IPS-18a (cell line): Measurements from ENCODE around the gene DPYSL4.

Source experiments
- H3K27ac ChIP-seq: one replicate; pipeline ENCODE4 v1.5.1; 2013; ENCODE audit warnings: low read length
- H3K27me3 ChIP-seq: one replicate; pipeline ENCODE4 v1.6.1; 2013; ENCODE audit warnings: mild to moderate bottlenecking, low read length; ENCODE audit not compliant: control insufficient read depth, insufficient read depth
- H3K36me3 ChIP-seq: one replicate; pipeline ENCODE4 v1.6.1; 2013; ENCODE audit warnings: low read depth, low read length; ENCODE audit not compliant: control insufficient read depth
- H3K4me1 ChIP-seq: one replicate; pipeline ENCODE4 v1.6.1; 2013; ENCODE audit warnings: low read depth, low read length; ENCODE audit not compliant: control insufficient read depth
- H3K4me3 ChIP-seq: one replicate; pipeline ENCODE4 v1.5.1; 2013; ENCODE audit warnings: low read length
- H3K9ac ChIP-seq: one replicate; pipeline ENCODE4 v1.6.1; 2013; ENCODE audit warnings: mild to moderate bottlenecking, low read length, moderate library complexity
- H3K9me3 ChIP-seq: one replicate; pipeline ENCODE4 v1.6.1; 2013; ENCODE audit warnings: low read depth, low read length; ENCODE audit not compliant: control insufficient read depth

Gene DPYSL4

DNA sequence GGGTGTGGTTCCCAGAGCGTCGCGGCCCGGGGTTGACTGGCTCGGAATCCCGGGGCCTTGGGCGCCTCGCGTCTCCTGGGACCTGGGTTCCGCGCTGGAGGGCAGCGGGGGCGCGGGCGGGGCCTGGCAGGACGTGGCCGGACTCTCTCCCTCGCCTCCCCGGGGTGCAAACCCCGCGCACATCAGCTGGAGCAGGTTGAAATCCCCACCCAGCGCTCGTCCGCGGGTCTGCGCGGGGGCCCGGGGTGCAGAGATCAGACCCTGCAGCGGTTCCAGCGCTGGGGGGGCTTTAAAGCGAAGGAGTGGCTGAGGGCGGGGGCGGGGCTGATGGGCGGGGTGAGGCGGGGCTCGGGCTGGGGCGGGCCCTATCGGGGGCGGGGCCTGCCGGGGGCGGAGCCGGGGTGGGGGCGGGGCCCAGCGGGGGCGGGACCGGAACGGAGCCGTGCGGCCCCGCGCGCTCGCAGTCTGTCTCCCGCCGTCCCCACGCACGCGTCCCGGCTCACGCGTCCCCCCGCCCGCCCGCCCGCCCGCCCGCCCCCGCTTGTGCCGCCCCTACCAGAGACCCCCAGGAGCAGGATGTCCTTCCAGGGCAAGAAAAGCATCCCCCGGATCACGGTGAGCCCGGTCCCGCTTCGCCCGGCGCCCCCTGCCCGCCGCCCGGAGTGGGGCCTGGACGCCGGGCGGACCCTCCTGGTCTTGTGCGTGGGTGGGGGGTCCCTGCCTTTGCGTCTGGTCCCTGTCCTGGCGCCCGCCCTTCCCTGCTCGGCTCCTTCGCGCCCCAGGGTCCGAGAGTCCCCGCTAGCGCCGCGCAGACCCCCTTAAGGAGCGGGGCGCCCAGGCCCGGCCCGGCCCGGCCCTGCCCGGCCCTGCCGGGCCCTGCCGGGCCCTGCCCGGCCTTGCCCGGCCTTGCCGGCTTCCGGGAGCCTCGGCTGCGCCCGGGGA is at the start of gene DPYSL4:
TSS of gene DPYSL4 (plus strand) at position 461 of the 942 bp plus-strand sequence. CDS start at position 577, 116 bp downstream.
- Histone ChIP-seq H3K9ac (peak within 1 kb of the TSS; percentile 50), H3K27me3 (peaks cover 64% of the 10 kb centered on the region), H3K36me3 (no peaks in the 10 kb centered on the region), H3K9me3 (no peaks in the 10 kb centered on the region), H3K4me3 (peak within 1 kb of the TSS; percentile 55), H3K27ac (no peak within 1 kb of the TSS), H3K4me1 (no peaks in the 10 kb centered on the region)

DNA sequence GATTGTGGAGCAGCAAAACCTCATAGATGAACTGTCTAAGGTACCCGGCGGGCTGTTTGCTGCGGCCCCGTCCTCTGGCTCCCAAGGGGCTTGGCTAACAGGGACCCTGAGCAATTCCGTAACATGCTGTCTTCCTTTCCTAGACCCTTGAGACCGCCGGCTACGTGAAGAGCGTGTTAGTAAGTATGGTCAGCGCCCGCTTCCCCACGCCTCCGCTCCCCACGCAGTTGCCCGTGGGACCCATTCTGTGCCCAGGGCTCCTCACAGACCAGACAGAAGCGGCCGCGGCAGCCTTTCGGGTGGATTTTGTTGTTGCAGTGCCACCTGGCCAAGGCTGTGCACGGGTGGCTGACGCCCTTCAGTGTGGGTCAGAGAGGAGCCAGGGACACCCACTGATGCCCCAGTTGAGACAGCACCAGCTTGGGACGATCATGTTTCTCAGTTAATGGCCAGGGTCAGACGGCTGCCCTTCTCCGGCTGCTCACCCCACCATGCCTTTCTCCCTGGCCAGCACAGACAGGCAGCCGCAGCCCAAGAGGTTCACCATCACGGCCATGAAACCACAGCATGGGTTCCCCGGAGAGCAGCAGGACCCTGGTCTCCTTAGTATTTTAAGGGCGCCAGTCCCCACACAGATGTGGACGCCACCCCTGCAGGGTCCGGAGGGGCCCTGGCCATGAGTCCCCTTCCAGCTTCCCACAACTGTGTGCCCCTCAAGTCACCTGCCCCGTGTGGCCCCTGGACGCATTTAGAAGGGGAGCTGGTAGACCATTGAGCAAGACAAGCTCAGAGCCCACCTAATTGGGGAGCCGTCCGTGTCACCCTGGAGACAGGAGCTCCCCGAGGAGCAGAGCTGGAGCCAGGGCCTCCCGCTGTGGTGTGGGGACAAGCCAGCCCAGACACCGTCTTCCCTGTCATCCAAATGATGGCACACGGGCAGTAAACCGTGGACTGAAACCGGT is 49.4 kb upstream of the DPYSL4 start:
- Histone ChIP-seq H3K4me1 (no peaks in the 10 kb centered on the region), H3K4me3 (no peak overlapping the region), H3K9ac (no peak overlapping the region), H3K27ac (no peak overlapping the region), H3K36me3 (no peaks in the 10 kb centered on the region), H3K9me3 (no peaks in the 10 kb centered on the region), H3K27me3 (no peaks in the 10 kb centered on the region)

DNA sequence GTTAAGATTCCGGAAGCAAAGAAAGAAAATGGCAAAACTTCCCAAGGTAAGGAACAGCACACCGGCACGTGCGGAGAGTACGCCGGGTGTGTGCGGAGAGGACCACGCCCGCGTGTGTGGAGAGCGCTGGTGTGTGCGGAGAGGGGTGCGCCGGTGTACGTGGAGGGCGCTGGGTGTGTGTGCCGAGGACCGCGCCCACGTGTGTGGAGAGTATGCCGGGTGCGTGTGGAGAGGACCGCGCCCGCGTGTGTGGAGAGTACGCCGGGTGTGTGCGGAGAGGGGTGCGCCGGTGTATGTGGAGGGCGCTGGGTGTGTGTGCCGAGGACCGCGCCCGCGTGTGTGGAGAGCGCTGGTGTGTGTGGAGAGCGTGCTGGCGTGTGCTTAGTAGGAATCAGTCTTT is 48.6 kb upstream of the DPYSL4 start:
- Histone ChIP-seq H3K36me3 (no peaks in the 10 kb centered on the region), H3K27ac (no peak overlapping the region), H3K9ac (no peak overlapping the region), H3K4me1 (no peaks in the 10 kb centered on the region), H3K4me3 (no peak overlapping the region), H3K27me3 (no peaks in the 10 kb centered on the region), H3K9me3 (no peaks in the 10 kb centered on the region)

DNA sequence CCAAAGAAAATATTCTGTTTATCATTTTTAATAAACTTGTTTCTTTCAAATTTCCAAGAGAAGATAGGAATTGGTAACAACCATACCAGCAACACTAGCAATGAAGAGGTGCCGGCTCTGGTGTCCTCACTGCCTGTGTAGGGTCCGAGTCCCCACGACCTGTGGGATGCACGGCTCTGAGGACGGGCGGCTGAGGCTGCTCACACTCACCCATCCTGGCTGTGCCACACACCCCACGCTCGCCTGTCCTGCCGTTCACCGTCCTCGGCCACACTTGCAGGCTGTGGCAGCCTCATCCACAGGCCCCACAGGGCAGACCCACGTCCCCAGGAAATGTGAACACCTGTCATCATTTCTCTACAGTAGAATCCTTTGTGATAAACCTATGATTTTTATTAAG is 48.2 kb upstream of the DPYSL4 start:
- Histone ChIP-seq H3K36me3 (no peaks in the 10 kb centered on the region), H3K27me3 (no peaks in the 10 kb centered on the region), H3K9ac (no peak overlapping the region), H3K4me3 (no peak overlapping the region), H3K4me1 (peaks cover 3% of the 10 kb centered on the region), H3K9me3 (no peaks in the 10 kb centered on the region), H3K27ac (no peak overlapping the region)

DNA sequence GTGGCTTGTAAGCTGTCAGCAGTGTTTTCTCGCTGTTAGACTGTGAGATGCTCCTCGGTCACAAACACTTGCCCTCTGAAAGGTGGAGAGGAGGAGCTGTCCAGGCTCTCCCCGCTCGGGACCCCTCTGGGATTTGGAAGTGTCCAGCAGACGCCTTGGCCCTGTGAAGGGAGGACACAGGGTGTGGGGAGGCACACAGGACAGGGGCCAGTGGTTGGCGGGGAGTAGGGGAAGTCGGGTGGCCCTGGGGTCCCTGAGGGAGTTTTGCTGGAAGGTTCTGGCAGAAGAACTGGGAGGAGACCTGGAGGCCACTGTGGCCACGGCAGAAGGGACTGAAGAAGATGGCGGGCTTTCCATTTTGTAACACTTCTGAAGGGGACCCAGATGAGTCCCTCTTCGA is 47.2 kb upstream of the DPYSL4 start:
- H3K9ac ChIP-seq = no peak overlapping the region
- no peaks in the 10 kb centered on the region for H3K9me3 ChIP-seq
- H3K4me1 ChIP-seq = peaks cover 5% of the 10 kb centered on the region
- no peak overlapping the region for H3K27ac ChIP-seq
- H3K4me3 ChIP-seq = no peak overlapping the region
- H3K27me3 ChIP-seq = no peaks in the 10 kb centered on the region
- H3K36me3 ChIP-seq = no peaks in the 10 kb centered on the region

DNA sequence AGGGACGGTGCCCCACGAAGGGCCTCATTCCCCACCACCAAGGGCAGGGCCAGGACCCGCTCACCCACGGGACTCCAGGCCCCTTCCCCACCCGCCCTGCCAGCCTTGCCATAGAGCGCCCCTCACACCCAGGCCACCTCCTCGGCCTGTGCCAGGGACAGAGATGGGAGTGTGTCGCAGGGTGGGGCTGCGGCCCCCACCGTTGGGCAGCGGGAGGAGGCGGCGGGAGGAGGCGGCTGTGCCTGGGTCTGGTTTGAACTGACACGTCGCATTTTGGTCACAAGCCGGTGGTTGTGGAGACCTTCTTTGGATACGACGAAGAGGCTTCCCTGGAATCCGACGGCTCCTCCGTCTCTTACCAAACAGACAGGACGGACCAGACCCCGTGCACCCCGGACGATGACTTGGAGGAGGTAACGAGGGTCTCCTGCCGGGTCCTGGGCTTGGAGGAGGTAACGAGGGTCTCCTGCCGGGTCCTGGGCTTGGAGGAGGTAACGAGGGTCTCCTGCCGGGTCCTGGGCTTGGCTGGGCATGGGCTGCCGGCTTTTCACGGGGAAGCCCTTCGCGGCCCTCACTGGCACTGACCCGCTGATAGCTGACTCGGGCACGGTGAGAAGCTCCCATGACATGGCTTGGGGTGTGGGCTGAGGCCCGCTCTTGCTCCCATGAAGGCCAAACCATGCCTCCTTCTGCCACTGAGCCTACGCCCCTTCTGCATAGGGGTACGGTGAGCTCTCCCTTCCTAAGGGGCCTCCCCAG is 46.4 kb upstream of the DPYSL4 start:
- H3K4me3 ChIP-seq = no peak overlapping the region
- H3K9me3 ChIP-seq = no peaks in the 10 kb centered on the region
- no peaks in the 10 kb centered on the region for H3K36me3 ChIP-seq
- no peak overlapping the region for H3K9ac ChIP-seq
- H3K4me1 ChIP-seq = peaks cover 5% of the 10 kb centered on the region
- H3K27me3 ChIP-seq = no peaks in the 10 kb centered on the region
- H3K27ac ChIP-seq = no peak overlapping the region

DNA sequence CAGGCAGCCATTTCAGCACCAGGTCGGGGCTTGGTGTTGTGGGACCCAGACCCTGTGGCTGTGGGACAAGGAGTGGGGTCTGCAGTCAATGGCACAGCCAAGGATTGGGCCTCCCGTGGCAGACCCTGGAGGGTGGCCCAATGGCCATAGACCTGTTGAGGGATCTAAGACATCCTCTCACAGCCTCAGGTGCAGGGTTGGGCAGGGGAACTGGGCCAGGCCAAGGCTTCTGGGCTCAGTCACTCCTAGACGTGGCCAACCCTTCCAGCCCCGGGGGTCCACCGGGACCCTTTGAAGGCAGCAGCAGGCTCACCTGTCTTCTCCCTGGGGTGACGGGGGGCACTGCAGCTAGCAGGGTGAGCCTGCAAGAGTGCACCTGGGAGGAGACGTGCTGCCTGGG is 45.7 kb upstream of the DPYSL4 start:
- no peaks in the 10 kb centered on the region for H3K36me3 ChIP-seq
- H3K27ac ChIP-seq = no peak overlapping the region
- H3K4me3 ChIP-seq = no peak overlapping the region
- no peaks in the 10 kb centered on the region for H3K9me3 ChIP-seq
- no peaks in the 10 kb centered on the region for H3K27me3 ChIP-seq
- H3K9ac ChIP-seq = no peak overlapping the region
- peaks cover 5% of the 10 kb centered on the region for H3K4me1 ChIP-seq

DNA sequence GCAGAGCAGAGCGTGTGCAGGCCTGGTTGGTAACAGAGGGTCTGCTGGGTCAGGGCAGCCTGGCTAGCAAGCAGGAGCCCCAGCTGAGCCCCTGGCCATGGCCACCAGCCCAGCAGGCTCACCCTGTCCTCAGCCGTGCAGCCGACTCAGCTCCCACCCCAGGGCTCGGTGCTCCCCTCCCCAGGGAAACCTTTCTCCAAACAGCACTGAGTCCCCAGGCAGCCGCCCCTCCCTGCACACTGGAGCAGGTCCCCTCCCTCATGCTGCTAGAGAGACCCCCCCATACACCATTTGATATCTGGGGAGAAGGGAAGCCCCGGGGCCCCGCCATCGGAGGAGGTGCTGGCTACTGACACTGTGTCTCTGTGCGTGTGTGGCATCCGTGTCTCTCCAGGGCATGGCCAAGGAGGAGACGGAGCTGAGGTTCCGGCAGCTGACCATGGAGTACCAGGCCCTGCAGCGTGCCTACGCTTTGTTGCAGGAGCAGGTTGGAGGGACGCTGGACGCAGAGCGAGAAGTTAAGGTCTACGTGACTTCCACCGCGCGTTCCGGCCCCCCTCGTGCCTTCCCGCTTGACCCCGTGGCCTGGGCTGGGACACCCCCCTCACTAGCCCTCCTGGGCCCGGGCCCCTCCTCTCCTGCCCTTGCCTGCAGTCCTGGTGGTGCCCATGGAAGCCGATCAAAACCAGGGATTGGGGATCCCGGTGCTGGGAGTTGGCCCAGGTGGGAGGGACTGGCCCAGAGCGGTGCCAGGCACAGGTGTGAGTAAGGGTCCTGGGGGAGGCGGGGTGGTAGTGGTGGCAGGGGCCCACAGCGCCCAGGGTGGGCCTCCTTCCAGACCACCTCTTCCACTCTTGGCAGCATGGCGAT is 45.0 kb upstream of the DPYSL4 start:
- no peaks in the 10 kb centered on the region for H3K9me3 ChIP-seq
- H3K4me3 ChIP-seq = no peak overlapping the region
- H3K4me1 ChIP-seq = peaks cover 5% of the 10 kb centered on the region
- H3K36me3 ChIP-seq = no peaks in the 10 kb centered on the region
- no peaks in the 10 kb centered on the region for H3K27me3 ChIP-seq
- H3K9ac ChIP-seq = no peak overlapping the region
- H3K27ac ChIP-seq = no peak overlapping the region

DNA sequence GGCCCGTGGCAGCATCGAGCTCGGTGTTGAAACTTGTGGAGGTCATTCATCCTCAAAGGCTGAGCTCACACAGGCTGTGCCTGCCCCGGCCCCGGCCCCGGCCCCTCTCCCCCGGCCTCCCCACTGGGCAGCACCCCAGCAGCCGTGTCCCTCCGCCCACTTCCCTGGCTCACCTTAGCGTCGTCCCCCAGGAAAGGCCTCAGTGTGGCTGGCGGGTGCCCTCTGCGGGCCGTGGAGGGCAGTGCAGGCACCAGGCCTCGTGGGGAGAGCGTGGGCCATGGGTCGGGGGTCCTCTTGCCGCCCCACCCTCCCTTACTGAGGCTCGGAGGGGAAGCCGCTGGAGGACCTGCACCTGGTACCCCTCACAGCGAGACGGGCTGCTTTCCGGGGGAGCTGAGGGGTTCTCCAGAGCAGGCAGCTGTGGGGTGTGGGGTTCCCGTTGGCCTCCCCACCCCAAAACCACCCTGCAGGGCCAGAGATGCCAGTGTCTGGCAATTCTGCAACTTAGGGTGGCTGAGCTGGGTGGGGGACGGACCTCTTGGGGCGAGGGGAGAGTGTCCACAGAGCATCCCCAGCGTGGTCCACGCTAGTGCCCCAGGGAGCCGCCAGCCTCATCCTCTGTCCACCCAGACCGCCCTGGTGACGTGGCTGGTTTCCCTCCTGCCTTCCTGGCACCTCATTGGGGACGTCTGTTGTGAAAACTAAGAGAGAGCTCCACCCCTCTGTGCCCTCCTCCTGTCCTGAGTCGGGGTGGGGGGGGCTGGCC is 44.2 kb upstream of the DPYSL4 start:
- Histone ChIP-seq H3K9me3 (no peaks in the 10 kb centered on the region), H3K4me3 (no peak overlapping the region), H3K27ac (no peak overlapping the region), H3K36me3 (no peaks in the 10 kb centered on the region), H3K4me1 (peaks cover 5% of the 10 kb centered on the region), H3K27me3 (no peaks in the 10 kb centered on the region), H3K9ac (no peak overlapping the region)

DNA sequence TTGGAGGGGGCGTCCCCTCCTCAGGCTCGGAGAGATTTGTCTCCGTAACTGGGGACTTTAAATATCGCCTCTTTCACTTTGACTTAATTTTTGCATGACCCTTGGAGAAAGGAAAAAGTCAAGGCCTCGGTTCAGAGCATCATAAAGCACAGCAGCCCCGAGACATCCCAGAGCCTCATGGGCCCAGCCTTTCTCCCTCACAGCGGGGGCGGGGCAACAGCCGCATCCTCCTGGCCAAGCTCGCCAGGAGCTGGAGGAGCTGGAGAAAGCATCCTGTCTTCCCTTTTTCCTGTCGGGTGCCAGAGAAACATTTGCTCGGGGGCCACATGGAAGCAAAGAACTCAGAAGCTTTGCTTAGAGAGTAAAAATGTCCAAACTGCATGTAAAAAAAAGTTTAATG is 43.6 kb upstream of the DPYSL4 start:
- H3K27me3 ChIP-seq = no peaks in the 10 kb centered on the region

More for the DNA sequence above, 43.6 kb upstream of the DPYSL4 start:
- Histone ChIP-seq H3K4me1 (peaks cover 5% of the 10 kb centered on the region), H3K36me3 (no peaks in the 10 kb centered on the region), H3K4me3 (no peak overlapping the region), H3K9ac (no peak overlapping the region), H3K27ac (no peak overlapping the region), H3K9me3 (no peaks in the 10 kb centered on the region)
